ENCODE measurements around the gene GGNBP2.

The GGNBP2 gene

DNA sequence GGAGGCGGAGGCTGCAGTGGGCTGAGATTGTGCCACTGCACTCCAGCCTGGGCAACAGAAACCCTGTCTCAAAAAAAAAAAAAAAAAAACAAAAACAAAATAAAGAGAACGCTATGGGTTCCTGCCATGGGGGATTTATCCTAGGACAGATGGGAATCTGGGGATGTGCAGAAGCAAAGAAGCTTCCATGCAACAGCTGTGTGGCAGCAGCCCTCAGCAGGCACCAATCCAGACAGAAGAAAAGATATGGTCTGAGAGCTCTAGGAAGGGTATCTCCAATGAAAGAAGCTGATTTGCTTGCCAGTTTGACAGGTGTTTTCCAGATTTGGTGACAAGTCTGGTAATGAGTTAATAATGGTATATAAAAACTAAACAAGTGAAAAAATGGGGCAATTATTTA lies 21.6 kb upstream of the GGNBP2 start:
- no peak for DNase-seq

DNA sequence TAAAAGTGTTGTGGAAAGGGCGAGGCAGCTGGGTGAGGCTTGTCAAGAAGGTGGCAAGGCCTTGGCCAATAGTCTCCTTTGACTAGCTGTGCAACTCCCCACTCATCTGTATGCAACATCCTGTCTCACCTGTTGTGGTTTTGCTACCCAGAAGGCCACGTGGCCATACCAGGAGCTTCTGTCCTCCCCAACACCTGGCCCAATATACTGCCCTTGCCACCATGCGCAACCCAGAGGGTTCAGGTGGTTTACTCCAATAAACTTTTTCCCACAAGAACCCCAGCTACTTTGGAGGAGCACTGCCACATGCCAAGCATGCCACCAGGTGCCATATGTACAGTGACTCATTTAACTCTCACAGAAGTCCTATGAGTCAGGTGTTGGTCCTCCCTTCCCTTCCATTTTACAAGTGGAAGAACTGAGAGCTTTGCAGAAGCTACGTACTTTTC lies 20.3 kb upstream of the GGNBP2 start:
- DNase-seq: no peak

DNA sequence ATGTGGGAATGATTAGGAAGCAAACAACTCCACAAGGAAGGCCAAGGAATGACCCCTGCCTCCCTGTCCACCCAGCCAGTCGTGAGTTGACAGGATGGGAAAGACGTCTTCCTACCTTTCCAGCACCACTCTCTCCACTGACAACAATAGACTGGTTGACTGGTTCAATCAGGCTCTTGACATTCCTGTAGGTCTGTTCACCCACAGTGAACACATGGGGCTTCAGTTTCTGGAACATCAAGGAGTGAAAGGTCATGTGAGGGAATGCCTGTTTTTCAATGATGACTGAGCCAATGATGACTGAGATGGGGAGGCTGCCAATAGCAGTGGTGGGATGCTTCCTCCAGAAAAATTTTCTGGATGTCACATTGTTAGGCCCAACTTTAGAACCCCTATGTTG lies 19.6 kb upstream of the GGNBP2 start:
- DNase-seq: no peak

DNA sequence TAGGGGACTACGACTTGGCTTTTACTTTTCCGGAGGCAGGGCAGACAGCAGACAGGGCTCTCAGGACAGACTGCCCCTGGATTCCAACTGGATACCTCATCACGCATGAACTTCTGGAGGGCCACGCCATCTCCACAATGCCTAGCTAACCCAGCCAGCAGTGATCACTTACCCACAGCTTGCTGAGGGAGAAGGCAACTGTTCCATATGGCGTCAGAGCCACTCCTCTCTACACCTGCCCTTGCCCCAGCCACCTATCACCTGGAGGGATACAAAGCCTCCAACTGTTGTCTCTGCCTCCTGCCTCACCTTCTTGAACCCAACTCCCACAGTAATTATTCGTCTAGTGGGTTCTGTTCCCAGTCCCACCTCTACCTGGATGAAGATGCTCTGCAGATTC lies 18.8 kb upstream of the GGNBP2 start:
- no peak for DNase-seq

DNA sequence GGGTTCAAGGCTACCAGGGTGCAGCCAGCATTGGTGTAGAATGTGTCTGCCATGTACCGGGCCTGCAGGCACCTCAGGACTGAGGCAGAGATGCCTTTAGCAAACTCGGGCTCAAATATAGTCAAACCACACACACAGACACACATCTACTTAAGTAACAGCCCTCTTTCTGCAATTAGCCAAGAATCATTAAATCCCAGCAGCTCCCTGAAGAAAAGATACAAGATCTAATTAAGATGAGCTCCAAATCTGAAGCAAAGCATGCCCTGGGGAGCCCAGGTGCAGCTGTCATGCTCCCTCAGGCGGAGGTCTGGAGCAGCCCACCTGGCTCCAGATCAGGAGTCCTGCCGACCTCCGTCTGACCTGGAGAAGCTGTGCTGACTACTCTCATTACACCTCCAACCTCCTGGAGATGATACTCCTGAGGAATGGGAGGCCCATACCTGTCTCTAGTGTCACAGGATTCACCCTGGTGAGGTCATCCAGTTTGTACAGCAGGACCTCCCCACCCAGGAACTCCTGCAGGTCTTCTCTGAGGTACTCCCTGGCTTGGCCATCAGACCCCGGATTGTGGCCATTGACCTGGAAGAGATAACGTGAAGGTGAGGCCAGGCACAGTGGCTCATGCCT lies 17.0 kb upstream of the GGNBP2 start:
- DNase-seq: no peak

DNA sequence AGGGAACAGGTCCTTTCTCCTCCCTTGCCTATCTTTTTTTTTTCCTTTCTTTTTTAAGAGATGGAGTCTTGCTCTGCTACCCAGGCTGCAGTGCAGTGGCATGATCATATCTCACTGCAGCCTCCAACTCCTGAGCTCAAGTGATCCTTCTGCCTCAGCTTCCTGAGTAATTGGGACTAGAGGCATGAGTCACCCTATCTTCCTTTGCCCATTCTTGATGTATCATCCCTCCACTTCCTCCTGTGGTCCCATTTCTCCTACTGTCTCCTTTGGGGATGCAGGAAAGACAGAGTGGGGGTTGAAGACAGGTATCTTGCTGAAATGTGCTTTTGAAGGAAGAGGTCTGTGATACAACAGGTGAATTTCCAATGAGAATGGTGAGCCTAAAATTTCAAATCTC lies 15.6 kb upstream of the GGNBP2 start:
- DNase-seq: no peak

DNA sequence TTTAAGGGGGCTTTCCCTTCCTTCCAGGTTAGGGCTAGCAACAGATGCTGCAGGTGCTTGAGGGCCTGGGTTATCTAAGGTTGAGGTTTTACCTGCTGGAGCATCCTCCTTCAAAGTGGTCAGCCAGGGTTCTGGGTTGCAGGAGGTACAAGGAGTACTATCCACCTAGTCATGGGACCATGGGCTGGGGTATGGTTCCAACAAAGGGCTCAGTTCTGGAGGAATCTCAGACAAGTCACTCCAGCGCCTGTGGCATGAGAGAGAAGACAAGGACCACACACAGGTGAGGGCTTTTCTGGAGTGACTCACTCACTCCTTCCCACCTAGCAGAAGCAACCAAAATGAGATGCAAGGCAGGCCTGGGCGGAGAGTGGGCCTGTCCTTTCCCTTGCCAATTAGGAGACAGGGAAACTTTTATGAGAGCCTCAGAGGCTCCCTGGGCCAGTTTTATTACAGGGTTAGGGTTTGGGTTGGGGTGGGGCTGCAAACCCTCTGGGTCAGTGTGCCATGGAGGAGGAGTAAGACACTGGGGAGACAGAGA lies 12.2 kb upstream of the GGNBP2 start:
- DNase-seq: no peak

DNA sequence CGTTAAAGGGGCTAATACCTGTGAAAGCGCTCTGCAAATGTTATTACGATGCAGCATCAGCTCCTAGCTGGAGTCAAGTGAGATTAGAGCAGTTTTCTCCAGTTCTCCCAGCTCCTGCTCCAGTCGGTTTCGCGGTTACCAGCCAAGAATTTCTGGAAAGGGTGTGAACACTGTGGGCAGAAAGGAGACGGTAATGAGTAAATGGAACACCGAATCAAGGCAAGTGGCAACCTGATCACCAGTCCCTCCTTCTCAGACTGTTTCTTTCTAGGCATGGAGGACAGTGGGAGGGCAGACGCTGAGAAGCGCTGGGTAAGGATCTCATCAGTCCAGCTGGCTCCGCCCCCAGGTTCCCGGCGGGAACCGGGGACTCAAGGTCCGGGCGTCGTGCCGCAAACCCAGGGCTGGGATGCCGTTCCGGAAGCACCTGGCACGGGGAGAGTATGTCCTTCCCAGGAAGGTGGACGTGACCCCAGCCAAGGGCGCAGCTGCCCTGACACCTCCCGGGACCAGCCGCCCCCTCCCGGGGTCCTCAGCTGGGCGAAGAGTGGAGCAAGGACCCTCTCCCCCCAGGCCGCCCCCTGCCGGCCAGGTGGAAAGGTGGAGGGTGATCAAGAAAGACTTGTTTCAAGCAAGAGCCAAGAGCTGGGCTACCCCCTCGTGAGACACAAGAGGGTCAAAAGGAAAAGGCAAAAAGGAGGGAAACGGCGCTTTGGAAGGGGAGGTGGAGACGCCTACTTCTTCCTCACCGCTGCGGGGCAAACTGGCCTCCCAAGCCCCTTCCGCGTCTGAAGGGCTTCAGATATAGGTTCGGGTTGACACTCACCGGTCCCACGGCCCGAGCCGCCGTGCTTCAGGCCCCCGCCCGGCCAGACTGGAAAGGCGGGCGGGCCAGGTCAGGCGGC lies 10.5 kb upstream of the GGNBP2 start:
- peak; percentile 62 to 68 for DNase-seq

DNA sequence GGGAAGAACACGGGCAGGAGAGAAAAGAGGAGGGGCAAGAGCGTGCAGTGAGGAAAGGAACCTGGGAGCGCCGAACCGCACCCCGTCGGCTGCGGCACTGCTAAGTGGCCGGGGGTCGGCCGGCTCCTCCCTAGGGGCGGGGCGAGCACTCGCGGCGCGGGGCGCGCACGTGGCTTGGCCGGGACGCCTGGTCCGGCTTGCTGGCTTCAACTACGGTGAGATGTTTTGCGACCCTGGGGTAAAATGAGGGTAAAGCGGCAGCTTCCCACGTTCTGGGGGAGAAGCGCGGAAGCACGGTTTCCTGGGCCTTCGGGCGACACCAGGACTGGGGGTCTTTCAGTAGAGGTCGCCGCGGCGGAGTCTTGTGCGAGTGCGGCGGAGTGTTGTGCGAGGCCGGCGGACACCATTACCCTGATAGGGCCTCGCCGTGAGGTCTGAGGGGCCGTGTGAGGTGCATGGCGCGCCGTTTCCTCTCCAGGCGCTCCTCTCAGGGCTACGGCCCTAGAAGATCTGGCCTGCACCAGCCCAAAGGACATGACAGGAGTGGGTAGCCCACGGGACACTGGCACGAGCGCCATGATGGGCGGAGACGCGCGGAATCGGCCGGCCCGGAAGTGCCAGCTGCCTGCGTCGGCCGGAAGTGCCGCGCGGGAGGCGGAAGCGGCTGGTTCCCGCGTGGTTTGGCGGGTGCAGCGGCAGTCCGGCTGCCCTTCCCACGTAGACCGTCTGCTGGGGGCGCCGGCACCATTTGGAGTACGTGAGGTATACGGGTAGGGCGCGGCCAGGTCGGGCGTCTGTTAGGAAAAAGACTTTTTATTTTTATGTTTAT lies 9.7 kb upstream of the GGNBP2 start, which contains the start of the genes MYO19 and PIGW:
Gene MYO19 (minus strand): TSS at position 29 of the 829 bp plus-strand sequence. CDS start 2,330 bp downstream, outside the sequence.
Gene PIGW (plus strand): TSS at position 148 of the 829 bp plus-strand sequence. CDS start 2,115 bp downstream, outside the sequence.
- peak; percentile 65 to 81 for DNase-seq

DNA sequence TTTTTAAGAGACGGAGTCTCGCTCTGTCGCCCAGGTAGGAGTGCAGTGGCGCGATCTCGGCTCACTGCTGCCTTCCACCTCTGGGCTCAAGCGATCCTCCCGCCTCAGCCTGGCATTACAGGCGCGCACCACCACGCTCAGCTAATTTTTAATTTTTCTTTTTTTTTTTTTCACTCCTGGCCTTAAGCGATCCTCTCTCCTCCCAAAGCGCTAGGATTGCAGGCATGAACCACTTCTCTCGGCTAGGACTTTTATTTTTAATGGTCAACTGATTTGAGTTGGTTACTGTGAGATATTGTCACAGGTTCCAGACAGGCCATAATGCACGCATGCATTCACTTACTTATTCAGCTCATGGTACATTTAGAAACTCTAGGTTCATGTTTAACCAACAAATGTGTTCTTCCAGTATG lies 9.0 kb upstream of the GGNBP2 start:
- peak in 1 of 2 experiments; percentile 44 for DNase-seq

DNA sequence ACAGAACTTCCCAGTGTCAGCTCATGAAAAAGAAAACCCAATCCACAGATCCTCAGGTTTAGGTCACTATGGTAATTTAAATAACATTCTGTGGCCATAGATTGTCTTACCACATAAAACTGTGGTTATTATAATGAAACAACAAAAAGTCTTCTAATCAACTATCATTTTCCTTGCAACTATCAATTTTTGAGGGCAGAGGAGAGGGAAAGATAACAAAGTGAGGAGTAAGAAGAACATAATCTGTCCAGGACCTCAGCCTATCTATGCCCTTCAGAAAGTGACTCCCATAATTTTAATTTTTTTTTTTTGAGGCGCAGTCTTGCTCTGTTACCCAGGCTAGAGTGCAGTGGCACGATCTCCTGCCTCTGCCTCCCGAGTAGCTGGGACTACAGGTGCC lies 4.0 kb upstream of the GGNBP2 start:
- no peak for DNase-seq

DNA sequence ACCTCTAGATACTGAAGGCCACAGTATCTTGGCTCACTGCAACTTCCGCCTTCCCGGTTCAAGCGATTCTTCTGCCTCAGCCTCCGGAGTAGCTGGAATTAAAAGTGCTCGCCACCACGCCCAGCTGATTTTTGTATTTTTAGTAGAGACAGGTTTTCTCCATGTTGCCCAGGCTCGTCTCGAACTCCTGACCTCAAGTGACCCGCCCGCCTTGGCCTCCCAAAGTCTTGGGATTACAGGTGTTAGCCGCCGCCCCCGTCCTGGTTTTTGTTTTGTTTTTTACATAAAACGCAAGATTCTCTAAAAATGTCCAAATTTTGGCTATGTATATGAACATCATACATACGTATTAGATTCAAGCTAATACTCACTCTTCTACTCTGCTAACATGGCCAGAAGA lies 2.0 kb upstream of the GGNBP2 start:
- DNase-seq: no peak

DNA sequence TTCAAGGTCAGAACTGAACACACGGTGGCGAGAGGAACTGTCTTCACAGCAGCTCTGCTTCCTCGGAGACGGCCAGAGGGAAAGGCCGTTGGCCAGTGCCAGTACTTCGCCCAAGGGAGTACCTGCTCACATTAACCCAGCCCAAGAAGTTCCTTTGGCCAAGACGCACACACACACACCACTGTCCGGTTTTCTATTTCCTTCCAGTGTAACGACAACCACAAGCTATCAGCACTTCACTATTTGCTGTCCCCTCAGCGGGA lies 744 bp upstream of the GGNBP2 start:
- no peak for DNase-seq

DNA sequence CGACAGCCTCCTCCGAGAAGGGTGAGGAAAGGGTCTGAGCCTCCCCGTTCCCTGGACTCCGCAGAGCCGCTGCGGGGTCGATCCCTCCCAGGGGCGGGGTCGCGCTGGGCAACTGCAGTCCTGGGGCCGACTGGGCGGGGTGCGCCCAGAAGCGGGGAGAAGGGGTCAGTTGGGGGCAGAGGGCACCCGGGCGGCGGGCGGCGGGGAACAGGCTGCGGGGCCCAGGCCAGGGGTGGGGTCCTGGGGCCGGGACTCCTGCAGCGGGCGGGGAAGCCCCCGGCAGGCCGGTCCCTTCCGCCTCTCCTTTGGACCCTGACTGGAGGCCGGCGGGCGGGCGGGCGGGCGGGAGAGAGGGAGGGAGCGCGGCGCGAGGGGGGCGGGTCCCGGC lies 352 bp downstream of the GGNBP2 start:
- DNase-seq: no peak

DNA sequence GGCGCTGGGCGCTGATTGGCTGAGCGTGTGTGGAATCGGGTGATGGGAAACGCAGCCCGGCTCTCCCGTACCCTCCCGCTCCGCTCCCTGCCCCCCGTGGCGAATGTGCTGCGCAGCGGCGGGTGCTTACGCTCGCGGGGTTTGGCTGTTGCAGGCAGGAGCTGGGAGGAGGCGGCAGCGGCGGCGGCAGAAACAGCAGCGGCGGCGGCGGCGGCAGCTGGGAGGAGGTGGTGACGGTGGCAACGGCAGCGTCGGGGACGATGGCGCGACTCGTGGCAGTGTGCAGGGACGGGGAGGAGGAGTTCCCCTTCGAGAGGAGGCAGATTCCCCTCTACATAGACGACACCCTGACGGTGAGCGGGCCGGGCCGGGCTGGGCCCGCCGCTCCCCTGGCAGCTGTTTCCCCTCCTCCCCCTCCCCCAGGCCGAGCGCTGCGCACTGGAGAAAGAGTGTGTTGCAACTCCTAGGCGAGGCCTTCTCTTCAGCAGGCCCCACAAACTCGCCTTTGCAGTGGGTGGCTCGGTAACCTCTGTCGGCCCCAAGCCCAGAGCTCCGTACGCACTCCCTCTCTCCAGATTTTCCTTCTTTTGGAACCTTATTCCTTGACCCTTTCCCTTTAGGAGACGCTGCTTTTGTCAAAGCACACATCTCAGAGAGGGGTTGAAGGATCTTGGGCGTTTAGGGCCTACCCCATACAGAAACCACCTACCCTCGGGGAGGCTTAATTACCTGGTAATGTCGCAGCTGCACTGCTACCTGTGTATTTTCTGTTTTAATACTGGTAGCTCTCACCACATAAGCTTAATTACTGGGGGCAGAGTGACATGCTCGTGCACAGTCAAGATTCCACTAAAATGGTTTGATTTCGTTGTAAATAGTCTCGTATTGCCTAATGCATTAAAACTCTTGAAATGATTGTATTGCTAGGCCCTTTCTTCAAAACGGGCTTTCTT lies 1.0 kb downstream of the GGNBP2 start:
- DNase-seq: peak; percentile 89 to 92

DNA sequence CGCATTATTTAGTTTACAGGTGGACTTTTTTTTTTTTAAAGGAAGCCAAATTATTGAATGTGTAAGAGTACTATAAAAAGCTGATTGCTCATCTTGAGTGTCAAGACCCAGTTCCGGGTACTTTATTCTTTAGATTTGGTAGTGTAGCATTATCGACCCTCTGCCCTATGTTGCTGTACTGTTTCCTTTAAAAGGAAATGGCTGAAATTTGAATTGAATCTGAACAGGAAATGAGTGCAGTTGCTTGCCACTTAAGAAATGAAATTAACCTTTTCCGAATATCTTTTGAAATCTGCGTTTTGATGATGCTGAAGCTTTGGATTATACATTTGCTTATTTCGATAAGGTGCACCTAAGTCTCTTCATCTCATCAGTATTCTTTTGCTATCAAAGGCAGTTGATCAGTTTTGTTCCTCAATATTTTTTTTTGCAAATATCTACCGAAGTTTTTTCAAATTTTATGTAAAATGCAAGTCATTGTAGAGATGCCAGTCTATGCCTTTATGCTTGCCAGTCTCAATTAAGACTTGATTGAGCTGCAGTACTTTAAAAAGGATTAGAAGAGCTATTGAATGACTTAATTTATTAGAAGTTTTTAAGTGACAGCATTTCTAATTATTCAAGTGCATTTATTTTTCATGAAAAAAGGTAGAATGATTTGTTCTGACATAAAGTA lies 1.8 kb downstream of the GGNBP2 start:
- no peak for DNase-seq

DNA sequence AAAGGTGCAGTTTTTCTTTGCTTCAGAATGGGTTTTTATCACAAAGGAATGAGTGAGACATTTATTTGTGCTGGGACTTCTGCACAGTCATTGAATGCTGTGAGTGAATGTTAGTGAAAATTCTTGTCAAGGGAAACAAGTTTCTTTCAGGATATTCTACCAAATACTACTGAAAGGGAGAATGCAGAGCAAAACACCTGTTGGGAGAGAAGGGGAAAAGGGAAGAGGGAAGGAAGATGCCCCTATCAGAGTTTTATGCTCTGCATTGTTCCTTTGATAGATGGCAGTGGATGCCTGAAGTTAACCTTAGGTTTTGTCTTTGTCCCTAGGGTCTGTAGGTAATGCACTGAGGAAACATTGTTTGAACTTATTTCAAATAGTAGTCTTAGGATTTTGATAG lies 3.1 kb downstream of the GGNBP2 start:
- no peak for DNase-seq

DNA sequence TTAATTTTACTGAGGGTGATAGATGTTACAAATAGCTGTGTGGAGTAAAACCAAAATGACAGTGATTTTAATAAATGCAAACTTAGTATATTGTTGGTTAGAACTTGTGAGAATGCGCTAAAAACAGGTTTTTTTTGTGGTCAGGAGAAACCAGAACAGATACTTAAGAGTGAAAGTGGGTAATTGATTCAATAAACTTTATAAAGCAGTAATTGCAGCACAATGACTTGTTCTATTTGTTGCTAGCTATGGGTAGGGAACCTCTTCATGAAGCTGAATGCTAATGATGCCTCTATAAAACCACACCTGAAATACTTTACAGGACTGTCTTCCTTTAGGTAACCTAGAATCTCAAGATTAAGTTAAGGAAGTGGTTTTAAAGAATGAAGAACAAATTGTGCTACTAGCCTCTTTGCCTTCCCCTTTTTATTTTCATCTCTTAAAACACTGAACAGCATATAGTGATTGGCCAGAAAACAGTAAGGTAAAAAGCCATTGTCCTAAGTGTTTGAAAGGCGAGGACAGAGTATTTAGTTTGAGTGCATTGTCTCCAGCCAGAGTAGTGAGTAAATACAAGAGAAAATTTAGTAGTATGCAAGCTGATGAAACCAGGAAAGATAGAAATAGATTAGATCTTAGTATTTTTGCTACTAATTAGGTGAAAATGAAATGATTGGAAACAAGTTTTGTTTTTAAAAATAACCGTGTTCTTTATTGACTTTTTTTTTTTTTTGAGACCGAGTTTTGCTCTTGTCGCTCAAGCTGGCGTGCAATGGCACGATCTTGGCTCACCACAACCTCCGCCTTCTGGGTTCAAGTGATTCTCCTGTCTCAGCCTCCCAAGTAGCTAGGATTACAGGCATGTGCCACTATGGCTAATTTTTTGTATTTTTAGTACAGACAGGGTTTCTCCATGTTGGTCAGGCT lies 6.0 kb downstream of the GGNBP2 start:
- DNase-seq: no peak

DNA sequence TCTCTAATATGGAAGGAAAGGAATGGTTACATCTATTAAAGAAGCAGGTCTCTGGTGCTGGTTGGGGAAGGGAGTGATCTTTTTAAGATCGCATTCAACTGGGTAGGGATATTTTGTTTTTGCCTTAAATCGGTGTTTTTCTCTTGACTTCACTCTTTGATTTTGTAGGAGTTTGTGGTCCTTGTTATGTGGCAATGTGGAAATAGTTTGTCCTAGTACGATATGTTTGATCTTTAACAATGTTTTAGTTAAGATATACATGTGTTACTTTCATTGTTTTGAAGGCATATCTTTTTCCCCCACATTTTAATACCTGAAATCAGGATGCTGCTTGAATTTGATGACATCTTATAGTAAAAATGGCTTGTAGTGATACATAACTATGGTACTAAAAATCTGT lies 8.7 kb downstream of the GGNBP2 start:
- DNase-seq: no peak

DNA sequence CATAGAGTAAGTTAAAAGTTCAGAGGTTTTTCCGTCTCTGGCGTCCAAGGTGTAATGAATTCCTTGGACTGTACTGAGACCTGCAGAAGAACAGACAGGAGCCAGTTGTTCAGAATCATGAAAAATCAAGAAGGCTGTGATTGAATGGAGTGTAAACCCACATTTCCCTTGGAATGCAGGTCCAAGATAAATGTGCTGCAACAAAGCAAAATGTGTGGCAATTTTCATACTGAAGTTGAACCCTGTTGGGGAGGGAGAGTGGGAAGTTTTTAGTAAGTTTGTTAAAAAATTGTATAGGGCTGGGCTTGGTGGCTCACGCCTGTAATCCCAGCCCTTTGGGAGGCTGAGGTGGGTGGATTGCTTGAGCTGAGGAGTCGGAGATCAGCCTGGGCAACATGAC lies 21.4 kb downstream of the GGNBP2 start:
- no peak for DNase-seq

Data from NCI-H187 (cell line).